Panc1 (cell line): Measurements from ENCODE around the gene ARGLU1. TPM values are rescaled to one million over a fixed set of nuclear protein-coding genes. Genes with fewer than 3 reads are reported as not detected.

Experiments used
- ATAC-seq: fragments of 200-7000 bp; cut with Tn5 transposase; 2 replicates; pipeline ENCODE4 v1.9.1; 2020; ENCODE audit warnings: mild to moderate bottlenecking, moderate library complexity
- BruUV-seq: library from RNA; stranded (reverse); fragments of 400-500 nt; replicated peaks from 2 replicates; lab custom pipeline; 2021; lab: Mats Ljungman, UMichigan
- CTCF ChIA-PET: fragments of 300-600 bp; sonication (Branson Sonifier 250); formaldehyde crosslinking; loops from one replicate; lab custom pipeline; 2022; ENCODE audit warnings: antibody characterized with exemption; lab: Charles Lee
- POLR2A ChIA-PET: fragments of 300-600 bp; sonication (Branson Sonifier 250); formaldehyde crosslinking; loops from one replicate; lab custom pipeline; 2022; ENCODE audit warnings: antibody characterized with exemption; lab: Charles Lee
- DNase-seq: peaks from one replicate; pipeline ENCODE4 v3.0.0-alpha.2; 2010; ENCODE audit warnings: low read depth, low spot score
- H3K27ac ChIP-seq: 2 replicates; pipeline ENCODE4 v1.5.1; 2011; ENCODE audit warnings: mild to moderate bottlenecking, low read length, inconsistent platforms
- H3K27me3 ChIP-seq: fragments of 200-500 bp; sonication (Bioruptor generic); 2 replicates; pipeline ENCODE4 v1.6.0; 2014; ENCODE audit warnings: low read length, inconsistent platforms; ENCODE audit not compliant: control insufficient read depth, insufficient read depth
- H3K36me3 ChIP-seq: fragments of 200-500 bp; sonication (Bioruptor generic); 2 replicates; pipeline ENCODE4 v1.5.1; 2014; ENCODE audit warnings: inconsistent platforms, mild to moderate bottlenecking, low read length, moderate library complexity; ENCODE audit not compliant: control insufficient read depth, insufficient read depth
- H3K4me1 ChIP-seq: 2 replicates; pipeline ENCODE4 v1.5.1; 2011; ENCODE audit warnings: inconsistent platforms, mild to moderate bottlenecking, low read length, moderate library complexity; ENCODE audit not compliant: control insufficient read depth, insufficient read depth
- H3K4me3 ChIP-seq, 2 experiments: 2 replicates each; pipeline ENCODE4 v1.5.1; 2011 to 2012; ENCODE audit warnings: low read depth in 2 of 2, low read length in 2 of 2, mild to moderate bottlenecking in 2 of 2, inconsistent platforms in 1 of 2, moderate library complexity in 1 of 2
- H3K9me3 ChIP-seq: fragments of 200-500 bp; sonication (Bioruptor generic); 2 replicates; pipeline ENCODE4 v1.5.1; 2014; ENCODE audit warnings: low read depth, mild to moderate bottlenecking, inconsistent platforms, low read length, moderate library complexity; ENCODE audit not compliant: control insufficient read depth, insufficient read depth
- POLR2AphosphoS5 ChIP-seq: IDR thresholded peaks from 2 replicates; pipeline ENCODE4 v1.6.1; 2012; ENCODE audit warnings: mild to moderate bottlenecking, low read depth, low read length, moderate library complexity
- SIN3A ChIP-seq: IDR thresholded peaks from 2 replicates; pipeline ENCODE4 v1.6.1; 2012; ENCODE audit warnings: low read depth, mild to moderate bottlenecking, low read length, moderate library complexity, borderline replicate concordance; ENCODE audit not compliant: insufficient read depth
- TCF7L2 ChIP-seq: IDR thresholded peaks from 2 replicates; pipeline ENCODE4 v1.6.1; 2011; ENCODE audit warnings: mild to moderate bottlenecking, low read depth, low read length, inconsistent platforms
- in situ Hi-C: cut with HindIII; loops from 2 replicates; pipeline ENCODE4 v1.10.0; 2016; ENCODE audit warnings: low sequenced_read_pairs, low pct_unique_long_range_greater_than_20kb
- intact Hi-C: fragments of 100-400 bp; cut with micrococcal nuclease; formaldehyde crosslinking; loops from one replicate; pipeline ENCODE4 v1.10.0; 2022; ENCODE audit not compliant: unreplicated experiment
- total RNA-seq: library from RNA; stranded (reverse); gene quantifications from one replicate; pipeline ENCODE4 v1.2.1, GENCODE V29; 2021; ENCODE audit not compliant: unreplicated experiment
- TF ChIP-seq, protein P1 (sequence below), 2 experiments: IDR thresholded peaks; 2 replicates each; pipeline ENCODE4 v1.6.1; 2011 to 2012; ENCODE audit warnings: low read depth in 2 of 2, control low read depth in 1 of 2, low read length in 1 of 2, mild to moderate bottlenecking in 1 of 2, moderate library complexity in 1 of 2; ENCODE audit not compliant: insufficient read depth in 1 of 2
- TF ChIP-seq, protein P2 (sequence below): fragments of 450-650 bp; IDR thresholded peaks from 2 replicates; pipeline ENCODE4 v1.5.1; 2017; ENCODE audit warnings: mild to moderate bottlenecking

Gene ARGLU1
- total RNA-seq, 1 experiment from 2014 or later: 38.5 TPM

GRCh38 chr13:106513025-106513983 lies 54.6 kb downstream of the ARGLU1 start:
- no peak overlapping the region for H3K4me3 ChIP-seq
- ATAC-seq: no peak
- H3K9me3 ChIP-seq: no peaks in the 10 kb centered on the region
- H3K27ac ChIP-seq: no peak overlapping the region
- DNase-seq: no peak
- CTCF ChIA-PET: no interaction called here
- intact Hi-C loops: no loop called here
- no peaks in the 10 kb centered on the region for H3K27me3 ChIP-seq
- no peaks in the 10 kb centered on the region; the same call in 1 of the 2 replicates for H3K4me1 ChIP-seq
- H3K36me3 ChIP-seq: no peaks in the 10 kb centered on the region
- POLR2A ChIA-PET: no interaction called here
- no TSS peak for BruUV-seq
- in situ Hi-C loops: no loop called here
- TF ChIP-seq SIN3A: no peak
- TF ChIP-seq, protein P1, sequence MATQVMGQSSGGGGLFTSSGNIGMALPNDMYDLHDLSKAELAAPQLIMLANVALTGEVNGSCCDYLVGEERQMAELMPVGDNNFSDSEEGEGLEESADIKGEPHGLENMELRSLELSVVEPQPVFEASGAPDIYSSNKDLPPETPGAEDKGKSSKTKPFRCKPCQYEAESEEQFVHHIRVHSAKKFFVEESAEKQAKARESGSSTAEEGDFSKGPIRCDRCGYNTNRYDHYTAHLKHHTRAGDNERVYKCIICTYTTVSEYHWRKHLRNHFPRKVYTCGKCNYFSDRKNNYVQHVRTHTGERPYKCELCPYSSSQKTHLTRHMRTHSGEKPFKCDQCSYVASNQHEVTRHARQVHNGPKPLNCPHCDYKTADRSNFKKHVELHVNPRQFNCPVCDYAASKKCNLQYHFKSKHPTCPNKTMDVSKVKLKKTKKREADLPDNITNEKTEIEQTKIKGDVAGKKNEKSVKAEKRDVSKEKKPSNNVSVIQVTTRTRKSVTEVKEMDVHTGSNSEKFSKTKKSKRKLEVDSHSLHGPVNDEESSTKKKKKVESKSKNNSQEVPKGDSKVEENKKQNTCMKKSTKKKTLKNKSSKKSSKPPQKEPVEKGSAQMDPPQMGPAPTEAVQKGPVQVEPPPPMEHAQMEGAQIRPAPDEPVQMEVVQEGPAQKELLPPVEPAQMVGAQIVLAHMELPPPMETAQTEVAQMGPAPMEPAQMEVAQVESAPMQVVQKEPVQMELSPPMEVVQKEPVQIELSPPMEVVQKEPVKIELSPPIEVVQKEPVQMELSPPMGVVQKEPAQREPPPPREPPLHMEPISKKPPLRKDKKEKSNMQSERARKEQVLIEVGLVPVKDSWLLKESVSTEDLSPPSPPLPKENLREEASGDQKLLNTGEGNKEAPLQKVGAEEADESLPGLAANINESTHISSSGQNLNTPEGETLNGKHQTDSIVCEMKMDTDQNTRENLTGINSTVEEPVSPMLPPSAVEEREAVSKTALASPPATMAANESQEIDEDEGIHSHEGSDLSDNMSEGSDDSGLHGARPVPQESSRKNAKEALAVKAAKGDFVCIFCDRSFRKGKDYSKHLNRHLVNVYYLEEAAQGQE (IDR thresholded peaks at IDR 0.05; ENCODE audit: insufficient read depth in 1 of 2, low read depth in 2 of 2, low read length in 1 of 2): no peak
- no peak for TF ChIP-seq TCF7L2
- TF ChIP-seq, protein P2, sequence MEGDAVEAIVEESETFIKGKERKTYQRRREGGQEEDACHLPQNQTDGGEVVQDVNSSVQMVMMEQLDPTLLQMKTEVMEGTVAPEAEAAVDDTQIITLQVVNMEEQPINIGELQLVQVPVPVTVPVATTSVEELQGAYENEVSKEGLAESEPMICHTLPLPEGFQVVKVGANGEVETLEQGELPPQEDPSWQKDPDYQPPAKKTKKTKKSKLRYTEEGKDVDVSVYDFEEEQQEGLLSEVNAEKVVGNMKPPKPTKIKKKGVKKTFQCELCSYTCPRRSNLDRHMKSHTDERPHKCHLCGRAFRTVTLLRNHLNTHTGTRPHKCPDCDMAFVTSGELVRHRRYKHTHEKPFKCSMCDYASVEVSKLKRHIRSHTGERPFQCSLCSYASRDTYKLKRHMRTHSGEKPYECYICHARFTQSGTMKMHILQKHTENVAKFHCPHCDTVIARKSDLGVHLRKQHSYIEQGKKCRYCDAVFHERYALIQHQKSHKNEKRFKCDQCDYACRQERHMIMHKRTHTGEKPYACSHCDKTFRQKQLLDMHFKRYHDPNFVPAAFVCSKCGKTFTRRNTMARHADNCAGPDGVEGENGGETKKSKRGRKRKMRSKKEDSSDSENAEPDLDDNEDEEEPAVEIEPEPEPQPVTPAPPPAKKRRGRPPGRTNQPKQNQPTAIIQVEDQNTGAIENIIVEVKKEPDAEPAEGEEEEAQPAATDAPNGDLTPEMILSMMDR: no peak
- TF ChIP-seq POLR2AphosphoS5: no peak

DNA sequence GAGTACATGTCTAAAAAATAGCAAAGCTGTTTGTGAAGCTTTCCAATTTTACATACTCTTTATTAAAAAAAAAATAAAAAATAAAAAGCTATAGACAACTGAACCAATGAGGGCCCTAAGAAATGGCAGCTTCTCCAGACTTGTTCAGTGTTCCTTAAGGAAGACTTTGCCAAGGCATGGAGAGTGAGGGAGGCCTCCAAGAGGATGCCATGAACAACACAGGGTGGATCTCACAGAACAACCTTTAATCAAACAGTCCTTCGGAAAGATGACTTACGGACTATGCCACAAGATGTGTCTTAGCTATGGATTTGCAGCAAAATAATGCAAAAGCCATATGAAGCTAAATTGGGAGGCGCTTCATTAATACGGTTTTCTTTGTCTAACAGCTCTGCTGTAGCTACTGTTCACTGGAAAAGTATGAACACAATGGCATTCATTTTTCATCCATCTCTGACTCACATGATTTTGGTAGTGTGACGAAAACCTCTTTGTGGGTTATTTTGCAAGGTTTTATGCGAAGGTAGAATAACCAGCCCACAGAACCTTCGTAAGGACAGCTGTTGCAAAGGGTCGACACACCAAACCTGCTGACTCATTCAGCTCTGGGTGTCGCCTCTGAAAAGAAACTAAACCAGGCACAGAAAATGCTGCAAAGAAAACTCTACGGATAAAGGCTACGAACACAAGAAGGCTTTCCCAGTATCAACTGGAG lies 60.2 kb downstream of the ARGLU1 start:
- ATAC-seq: no peak
- no TSS peak for BruUV-seq
- no peak overlapping the region for H3K27ac ChIP-seq

More for the DNA sequence above, 60.2 kb downstream of the ARGLU1 start:
- ChIA-PET CTCF (no interaction called here), POLR2A (interaction anchor here (0.6 kb wide), 1 partner anchor 1164 kb away, joined by 3 read pairs; no protein-coding TSS in a partner anchor)
- intact Hi-C loops: no loop called here
- Histone ChIP-seq H3K27me3 (no peaks in the 10 kb centered on the region), H3K4me1 (no peaks in the 10 kb centered on the region; the same call in 1 of the 2 replicates), H3K4me3 (no peak overlapping the region), H3K9me3 (no peaks in the 10 kb centered on the region), H3K36me3 (no peaks in the 10 kb centered on the region)
- DNase-seq: no peak
- TF ChIP-seq POLR2AphosphoS5 (no peak), SIN3A (no peak), TCF7L2 (no peak)
- TF ChIP-seq, protein P2: no peak
- TF ChIP-seq, protein P1 (IDR thresholded peaks at IDR 0.05; ENCODE audit: insufficient read depth in 1 of 2, low read depth in 2 of 2, low read length in 1 of 2): no peak
- in situ Hi-C loops: no loop called here
